GM12874 (cell line): ENCODE measurements around the gene FSTL1.

ENCODE experiments used
- TF ChIP-seq, protein P1 (sequence below): IDR thresholded peaks from 2 replicates; pipeline ENCODE4 v1.5.1; 2011; ENCODE audit warnings: low read depth, mild to moderate bottlenecking, control low read depth, low read length, moderate library complexity; ENCODE audit not compliant: insufficient read depth

The FSTL1 gene

GRCh38 chr3:120438665-120439370 is 12.0 kb downstream of the FSTL1 start:
- TF ChIP-seq, protein P1, sequence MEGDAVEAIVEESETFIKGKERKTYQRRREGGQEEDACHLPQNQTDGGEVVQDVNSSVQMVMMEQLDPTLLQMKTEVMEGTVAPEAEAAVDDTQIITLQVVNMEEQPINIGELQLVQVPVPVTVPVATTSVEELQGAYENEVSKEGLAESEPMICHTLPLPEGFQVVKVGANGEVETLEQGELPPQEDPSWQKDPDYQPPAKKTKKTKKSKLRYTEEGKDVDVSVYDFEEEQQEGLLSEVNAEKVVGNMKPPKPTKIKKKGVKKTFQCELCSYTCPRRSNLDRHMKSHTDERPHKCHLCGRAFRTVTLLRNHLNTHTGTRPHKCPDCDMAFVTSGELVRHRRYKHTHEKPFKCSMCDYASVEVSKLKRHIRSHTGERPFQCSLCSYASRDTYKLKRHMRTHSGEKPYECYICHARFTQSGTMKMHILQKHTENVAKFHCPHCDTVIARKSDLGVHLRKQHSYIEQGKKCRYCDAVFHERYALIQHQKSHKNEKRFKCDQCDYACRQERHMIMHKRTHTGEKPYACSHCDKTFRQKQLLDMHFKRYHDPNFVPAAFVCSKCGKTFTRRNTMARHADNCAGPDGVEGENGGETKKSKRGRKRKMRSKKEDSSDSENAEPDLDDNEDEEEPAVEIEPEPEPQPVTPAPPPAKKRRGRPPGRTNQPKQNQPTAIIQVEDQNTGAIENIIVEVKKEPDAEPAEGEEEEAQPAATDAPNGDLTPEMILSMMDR: no peak

GRCh38 chr3:120438216-120438615 is 12.6 kb downstream of the FSTL1 start:
- TF ChIP-seq, protein P1: no peak

- TF ChIP-seq, protein P1: no peak
Observed at GRCh38 chr3:120437559-120437958, 13.2 kb downstream of the FSTL1 start.

DNA sequence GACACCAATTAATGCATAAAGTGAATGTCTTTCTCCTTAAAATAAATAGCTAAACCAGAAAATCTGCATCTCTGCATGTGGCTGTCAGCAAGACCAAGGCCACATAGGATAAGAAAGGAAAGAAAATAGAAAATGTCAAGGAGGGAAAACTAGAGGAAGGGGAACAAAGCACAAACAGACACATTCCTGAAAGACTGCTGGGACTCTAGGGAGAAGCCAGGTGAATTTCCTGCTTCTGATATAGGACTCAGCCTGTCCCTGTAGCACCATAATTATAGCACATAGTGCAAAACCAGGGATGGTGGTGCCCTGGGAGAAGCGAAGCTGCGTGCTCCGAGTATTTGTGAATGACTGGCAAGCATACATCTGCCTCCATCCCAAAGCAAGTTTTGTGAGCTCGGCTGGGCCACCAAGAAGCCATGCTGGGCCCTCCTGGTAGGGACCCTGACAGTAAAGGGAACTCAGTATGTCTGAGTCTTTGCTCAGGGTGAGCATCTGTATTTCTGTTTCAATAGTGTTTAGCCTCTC is 14.2 kb downstream of the FSTL1 start:
- TF ChIP-seq, protein P1: no peak

- TF ChIP-seq, protein P1: no peak
Observed at GRCh38 chr3:120435621-120436020, 15.2 kb downstream of the FSTL1 start.

DNA sequence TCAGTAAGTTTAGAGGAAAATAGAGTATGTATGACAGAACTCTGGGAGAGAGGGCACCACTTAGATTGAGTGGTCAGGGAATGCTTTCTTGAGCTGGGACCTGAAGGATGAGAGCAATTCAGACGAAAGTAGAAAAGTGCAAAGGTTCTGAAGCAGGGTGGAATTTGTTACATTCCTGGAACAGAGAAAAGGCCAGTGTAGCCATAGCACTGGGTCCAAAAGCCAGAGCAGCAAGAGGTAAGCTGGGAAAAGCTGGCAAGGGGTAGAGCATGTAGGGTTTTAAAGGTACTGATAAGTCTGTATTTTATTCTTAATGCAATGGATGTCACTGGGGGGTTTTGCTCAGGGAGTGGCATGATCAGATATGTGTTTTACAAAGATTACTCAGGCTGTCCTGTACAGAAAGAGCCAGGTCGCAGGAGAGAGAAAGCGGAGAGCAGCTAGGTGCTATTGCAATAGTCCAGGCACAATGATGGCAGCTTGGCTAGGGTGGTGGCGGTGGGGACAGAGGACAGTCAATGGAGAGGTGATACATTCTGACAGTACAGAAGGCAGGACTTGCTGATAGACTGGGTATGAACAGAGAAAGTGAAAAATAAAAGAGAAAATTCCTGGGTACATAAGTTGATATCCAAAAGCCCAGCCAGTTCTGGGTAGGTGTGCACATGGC is 17.0 kb downstream of the FSTL1 start:
- TF ChIP-seq, protein P1: no peak

- TF ChIP-seq, protein P1: no peak
Observed at GRCh38 chr3:120432150-120432860, 18.5 kb downstream of the FSTL1 start.
